Measurements from ENCODE around the gene KDM2A.

KDM2A gene

DNA sequence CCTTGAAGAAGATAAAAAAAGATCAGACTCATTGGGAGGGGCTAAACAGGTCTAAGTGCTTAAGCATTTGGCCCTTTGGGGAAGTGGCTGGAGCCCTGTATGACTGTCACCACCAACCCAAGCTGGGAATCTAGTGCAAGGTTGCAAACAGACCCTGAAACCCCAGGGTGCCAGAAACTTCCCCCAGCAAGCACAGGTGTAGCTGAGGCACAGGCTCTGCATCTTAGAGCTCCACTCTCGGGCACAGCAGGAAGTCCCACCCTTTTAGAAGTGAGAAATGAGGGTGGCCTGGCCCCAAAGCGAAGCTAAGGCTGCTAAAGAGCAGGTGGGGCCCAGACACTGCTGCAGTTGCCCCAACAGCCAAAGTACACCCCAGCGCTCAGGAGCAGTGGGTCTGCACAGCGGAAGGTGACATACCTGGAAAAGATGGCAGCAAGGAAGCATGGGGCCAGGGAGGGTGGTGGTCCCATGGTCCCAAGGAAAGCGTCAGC lies 5.8 kb upstream of the KDM2A start:
- DNase-seq: no peak
- no peaks in the 10 kb centered on the region for H3K9me3 ChIP-seq (ENCODE audit: severe bottlenecking)
- H3K36me3 ChIP-seq: no peaks in the 10 kb centered on the region
- H3K27ac ChIP-seq: peak overlapping the region; percentile 31; the same call in 1 of the 2 replicates
- H3K4me3 ChIP-seq (ENCODE audit: low read depth, low read length): no peak overlapping the region
- no peaks in the 10 kb centered on the region for H3K27me3 ChIP-seq (ENCODE audit: insufficient read depth, low read depth, severe bottlenecking)
- TF ChIP-seq, protein P1, sequence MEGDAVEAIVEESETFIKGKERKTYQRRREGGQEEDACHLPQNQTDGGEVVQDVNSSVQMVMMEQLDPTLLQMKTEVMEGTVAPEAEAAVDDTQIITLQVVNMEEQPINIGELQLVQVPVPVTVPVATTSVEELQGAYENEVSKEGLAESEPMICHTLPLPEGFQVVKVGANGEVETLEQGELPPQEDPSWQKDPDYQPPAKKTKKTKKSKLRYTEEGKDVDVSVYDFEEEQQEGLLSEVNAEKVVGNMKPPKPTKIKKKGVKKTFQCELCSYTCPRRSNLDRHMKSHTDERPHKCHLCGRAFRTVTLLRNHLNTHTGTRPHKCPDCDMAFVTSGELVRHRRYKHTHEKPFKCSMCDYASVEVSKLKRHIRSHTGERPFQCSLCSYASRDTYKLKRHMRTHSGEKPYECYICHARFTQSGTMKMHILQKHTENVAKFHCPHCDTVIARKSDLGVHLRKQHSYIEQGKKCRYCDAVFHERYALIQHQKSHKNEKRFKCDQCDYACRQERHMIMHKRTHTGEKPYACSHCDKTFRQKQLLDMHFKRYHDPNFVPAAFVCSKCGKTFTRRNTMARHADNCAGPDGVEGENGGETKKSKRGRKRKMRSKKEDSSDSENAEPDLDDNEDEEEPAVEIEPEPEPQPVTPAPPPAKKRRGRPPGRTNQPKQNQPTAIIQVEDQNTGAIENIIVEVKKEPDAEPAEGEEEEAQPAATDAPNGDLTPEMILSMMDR (IDR thresholded peaks at IDR 0.05; ENCODE audit: low read depth, low read length): no peak

DNA sequence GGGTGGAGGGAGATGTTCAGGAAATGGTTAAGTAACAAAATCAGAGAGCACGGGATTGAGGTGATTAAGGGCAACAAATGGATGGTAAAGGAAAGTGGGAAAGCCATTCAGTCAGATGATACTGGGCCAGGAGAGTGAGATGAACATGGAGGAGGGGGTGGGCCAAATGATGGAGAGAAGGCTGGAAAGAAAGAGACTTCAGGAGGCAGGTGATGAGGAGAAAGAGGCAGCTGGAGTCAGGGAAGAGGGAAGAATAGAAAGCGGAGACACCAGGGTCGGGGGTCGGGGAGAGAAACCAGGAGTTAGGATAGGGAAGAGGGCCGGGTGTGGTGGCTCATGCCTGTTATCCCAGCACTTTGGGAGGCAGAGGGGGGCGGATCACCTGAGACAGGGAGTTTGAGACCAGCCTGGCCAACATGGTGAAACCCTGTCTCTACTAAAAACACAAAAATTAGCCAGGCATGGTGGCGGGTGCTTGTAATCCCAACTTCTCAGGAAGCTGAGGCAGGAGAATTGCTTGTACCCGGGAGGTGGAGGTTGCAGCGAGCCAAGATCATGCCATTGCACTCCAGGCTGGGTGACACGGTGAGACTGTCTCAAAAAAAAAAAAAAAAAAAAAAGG lies 4.7 kb upstream of the KDM2A start:
- Histone ChIP-seq H3K27ac (no peak overlapping the region), H3K36me3 (no peaks in the 10 kb centered on the region), H3K9me3 (ENCODE audit: severe bottlenecking) (no peaks in the 10 kb centered on the region), H3K27me3 (ENCODE audit: insufficient read depth, low read depth, severe bottlenecking) (no peaks in the 10 kb centered on the region), H3K4me3 (ENCODE audit: low read depth, low read length) (no peak overlapping the region)
- TF ChIP-seq, protein P1 (IDR thresholded peaks at IDR 0.05; ENCODE audit: low read depth, low read length): no peak
- DNase-seq: no peak

DNA sequence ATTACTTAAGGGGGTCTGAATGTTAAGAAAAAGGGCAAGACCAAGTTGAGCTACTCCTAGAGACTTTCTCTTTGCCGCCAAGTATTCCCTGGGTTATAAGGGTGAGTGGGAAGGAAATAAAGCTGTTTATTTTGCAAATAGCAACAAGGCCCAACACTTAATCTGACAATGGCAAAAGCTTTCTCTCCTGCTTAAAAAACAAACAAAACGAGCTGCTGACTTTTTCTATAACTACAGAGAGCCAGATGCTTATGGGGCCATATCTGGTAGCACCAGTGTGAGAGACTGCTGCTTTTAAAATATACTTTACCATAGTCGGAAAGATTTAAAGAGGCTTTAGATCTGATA lies 2.3 kb upstream of the KDM2A start:
- no peaks in the 10 kb centered on the region for H3K27me3 ChIP-seq (ENCODE audit: insufficient read depth, low read depth, severe bottlenecking)
- H3K36me3 ChIP-seq: peaks cover 15% of the 10 kb centered on the region
- H3K9me3 ChIP-seq (ENCODE audit: severe bottlenecking): no peaks in the 10 kb centered on the region
- DNase-seq: no peak
- H3K4me3 ChIP-seq (ENCODE audit: low read depth, low read length): peak overlapping the region; percentile 63; the same call in 1 of the 2 replicates
- TF ChIP-seq, protein P1 (IDR thresholded peaks at IDR 0.05; ENCODE audit: low read depth, low read length): no peak
- peak overlapping the region; percentile 90 for H3K27ac ChIP-seq

DNA sequence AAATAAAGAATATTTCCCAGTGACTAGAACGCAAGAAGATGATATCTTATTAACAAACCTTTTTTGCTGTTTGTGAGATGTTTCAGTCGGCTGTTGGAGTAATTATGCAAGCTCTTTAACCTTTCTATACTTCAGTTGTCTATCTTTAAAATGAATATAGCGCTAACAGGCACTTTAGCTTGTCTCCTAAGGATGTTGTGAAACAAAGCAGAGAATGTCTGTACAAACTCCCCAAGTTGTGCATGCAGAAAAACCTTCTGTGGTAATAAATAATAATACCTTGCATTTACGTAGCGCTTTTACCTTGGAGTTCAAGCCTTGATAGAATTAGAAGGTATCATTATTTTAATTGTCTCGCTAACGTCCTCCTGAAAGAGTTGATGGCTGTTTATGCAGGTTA lies 1.9 kb upstream of the KDM2A start:
- Histone ChIP-seq H3K9me3 (ENCODE audit: severe bottlenecking) (no peaks in the 10 kb centered on the region), H3K36me3 (peaks cover 19% of the 10 kb centered on the region), H3K27ac (peak overlapping the region; percentile 90), H3K4me3 (ENCODE audit: low read depth, low read length) (peak overlapping the region; percentile 63), H3K27me3 (ENCODE audit: insufficient read depth, low read depth, severe bottlenecking) (no peaks in the 10 kb centered on the region)
- no peak for DNase-seq
- TF ChIP-seq, protein P1 (IDR thresholded peaks at IDR 0.05; ENCODE audit: low read depth, low read length): no peak

DNA sequence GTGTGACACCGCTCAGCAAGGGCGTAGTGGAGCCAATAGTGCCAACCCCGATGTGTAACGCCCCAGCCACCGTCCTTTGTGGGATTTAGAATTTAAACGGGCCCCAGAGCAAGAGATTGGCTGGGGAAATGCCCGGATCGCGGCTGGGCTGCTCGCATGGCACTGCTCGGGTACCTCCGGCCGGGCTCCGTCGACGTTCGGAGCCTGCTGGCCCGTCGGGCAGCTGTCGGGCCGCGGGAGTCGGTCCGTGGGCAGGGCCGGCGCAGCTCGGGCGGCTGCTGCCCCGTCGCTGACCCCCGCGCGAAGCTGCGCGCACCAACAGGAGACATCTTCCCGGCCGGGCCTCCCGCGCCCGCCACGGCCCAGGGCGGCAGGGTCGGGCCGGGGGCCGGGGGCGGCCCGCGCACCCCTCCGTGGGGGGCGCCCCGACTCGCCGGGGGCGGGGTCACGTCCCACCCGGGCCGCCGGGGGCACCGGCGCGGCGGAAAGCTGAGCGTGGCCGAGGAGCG lies 1.3 kb upstream of the KDM2A start:
- Histone ChIP-seq H3K36me3 (peaks cover 24% of the 10 kb centered on the region), H3K27ac (peak overlapping the region; percentile 90), H3K27me3 (ENCODE audit: insufficient read depth, low read depth, severe bottlenecking) (no peaks in the 10 kb centered on the region), H3K4me3 (ENCODE audit: low read depth, low read length) (peak overlapping the region; percentile 63), H3K9me3 (ENCODE audit: severe bottlenecking) (no peaks in the 10 kb centered on the region)
- TF ChIP-seq, protein P1 (IDR thresholded peaks at IDR 0.05; ENCODE audit: low read depth, low read length): no peak
- DNase-seq: peak; percentile 43

Measured in WERI-Rb-1 (cell line).